Keratinocyte (primary cell): ENCODE measurements around the gene FZD4.

Experiments
- EZH2 ChIP-seq: IDR thresholded peaks from one replicate; pipeline ENCODE4 v1.6.1; 2012; ENCODE audit warnings: inconsistent platforms, mild to moderate bottlenecking, low read length, moderate library complexity
- TF ChIP-seq, protein P1 (sequence below), 3 experiments: IDR thresholded peaks in 1 of 3; conservative IDR thresholded peaks in 1 of 3; optimal IDR thresholded peaks in 1 of 3; 2 replicates in 2 of 3; 3 replicates in 1 of 3; pipeline versions ENCODE3 to v1.5.1; 2011; ENCODE audit warnings: low read length in 3 of 3, mild to moderate bottlenecking in 3 of 3, moderate library complexity in 2 of 3, control low read depth in 1 of 3, inconsistent platforms in 1 of 3; ENCODE audit not compliant: insufficient read depth in 2 of 3; ENCODE audit errors: extremely low read depth in 1 of 3

GRCh38 chr11:86918496-86918895 lies 36.7 kb downstream of the FZD4 start:
- TF ChIP-seq, protein P1, sequence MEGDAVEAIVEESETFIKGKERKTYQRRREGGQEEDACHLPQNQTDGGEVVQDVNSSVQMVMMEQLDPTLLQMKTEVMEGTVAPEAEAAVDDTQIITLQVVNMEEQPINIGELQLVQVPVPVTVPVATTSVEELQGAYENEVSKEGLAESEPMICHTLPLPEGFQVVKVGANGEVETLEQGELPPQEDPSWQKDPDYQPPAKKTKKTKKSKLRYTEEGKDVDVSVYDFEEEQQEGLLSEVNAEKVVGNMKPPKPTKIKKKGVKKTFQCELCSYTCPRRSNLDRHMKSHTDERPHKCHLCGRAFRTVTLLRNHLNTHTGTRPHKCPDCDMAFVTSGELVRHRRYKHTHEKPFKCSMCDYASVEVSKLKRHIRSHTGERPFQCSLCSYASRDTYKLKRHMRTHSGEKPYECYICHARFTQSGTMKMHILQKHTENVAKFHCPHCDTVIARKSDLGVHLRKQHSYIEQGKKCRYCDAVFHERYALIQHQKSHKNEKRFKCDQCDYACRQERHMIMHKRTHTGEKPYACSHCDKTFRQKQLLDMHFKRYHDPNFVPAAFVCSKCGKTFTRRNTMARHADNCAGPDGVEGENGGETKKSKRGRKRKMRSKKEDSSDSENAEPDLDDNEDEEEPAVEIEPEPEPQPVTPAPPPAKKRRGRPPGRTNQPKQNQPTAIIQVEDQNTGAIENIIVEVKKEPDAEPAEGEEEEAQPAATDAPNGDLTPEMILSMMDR (optimal IDR thresholded peaks at IDR 0.05 in 1 of 3, IDR thresholded peaks at IDR 0.05 in 1 of 3, conservative IDR thresholded peaks at IDR 0.05 in 1 of 3; ENCODE audit: extremely low read depth in 1 of 3, insufficient read depth in 2 of 3, low read length in 3 of 3): no peak
- TF ChIP-seq EZH2: no peak
